Gastroesophageal sphincter (tissue), 3 donors: ENCODE results near the gene CHST11.

ENCODE experiments used
- POLR2A ChIP-seq, 2 donors: fragments of 450-650 bp; IDR thresholded peaks; one replicate each; pipeline ENCODE4 v1.6.1; 2017; ENCODE audit warnings: antibody characterized with exemption in 2 of 2, mild to moderate bottlenecking in 2 of 2, moderate library complexity in 1 of 2
- TF ChIP-seq, protein P1 (sequence below), 4 experiments: fragments of 200-600 bp in 2 of 4; fragments of 450-650 bp in 2 of 4; sonication (generic) in 1 of 4; IDR thresholded peaks; one replicate each; pipeline ENCODE4 v1.5.1; 2017 to 2019; ENCODE audit warnings: antibody characterized with exemption in 4 of 4, mild to moderate bottlenecking in 2 of 4, moderate library complexity in 2 of 4

DNA sequence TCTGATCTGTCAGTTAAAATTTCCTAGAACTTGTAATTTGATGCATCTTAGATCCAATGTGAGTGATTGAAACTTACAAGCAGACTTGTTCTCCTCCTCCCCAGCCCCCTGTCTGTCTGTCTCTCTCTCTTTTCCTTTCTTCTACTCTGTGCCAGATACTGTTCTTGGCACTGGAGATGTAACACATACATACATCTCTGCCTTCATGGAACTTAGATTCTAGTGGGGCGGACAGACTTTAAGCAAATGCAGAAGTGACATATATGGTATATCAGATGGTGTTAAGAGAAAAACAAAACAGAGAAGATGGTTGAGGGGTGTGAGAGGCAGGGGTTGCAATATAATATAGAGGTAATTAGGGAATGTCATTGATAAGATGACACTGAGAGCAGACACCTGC lies 6.6 kb downstream of the CHST11 start:
- no peak for TF ChIP-seq POLR2A (IDR thresholded peaks at IDR 0.05)
- TF ChIP-seq, protein P1, sequence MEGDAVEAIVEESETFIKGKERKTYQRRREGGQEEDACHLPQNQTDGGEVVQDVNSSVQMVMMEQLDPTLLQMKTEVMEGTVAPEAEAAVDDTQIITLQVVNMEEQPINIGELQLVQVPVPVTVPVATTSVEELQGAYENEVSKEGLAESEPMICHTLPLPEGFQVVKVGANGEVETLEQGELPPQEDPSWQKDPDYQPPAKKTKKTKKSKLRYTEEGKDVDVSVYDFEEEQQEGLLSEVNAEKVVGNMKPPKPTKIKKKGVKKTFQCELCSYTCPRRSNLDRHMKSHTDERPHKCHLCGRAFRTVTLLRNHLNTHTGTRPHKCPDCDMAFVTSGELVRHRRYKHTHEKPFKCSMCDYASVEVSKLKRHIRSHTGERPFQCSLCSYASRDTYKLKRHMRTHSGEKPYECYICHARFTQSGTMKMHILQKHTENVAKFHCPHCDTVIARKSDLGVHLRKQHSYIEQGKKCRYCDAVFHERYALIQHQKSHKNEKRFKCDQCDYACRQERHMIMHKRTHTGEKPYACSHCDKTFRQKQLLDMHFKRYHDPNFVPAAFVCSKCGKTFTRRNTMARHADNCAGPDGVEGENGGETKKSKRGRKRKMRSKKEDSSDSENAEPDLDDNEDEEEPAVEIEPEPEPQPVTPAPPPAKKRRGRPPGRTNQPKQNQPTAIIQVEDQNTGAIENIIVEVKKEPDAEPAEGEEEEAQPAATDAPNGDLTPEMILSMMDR (IDR thresholded peaks at IDR 0.05), result no peak
